H9 (cell line): ENCODE measurements around the gene TFR2. TPM values are rescaled to one million over a fixed set of nuclear protein-coding genes. Genes with fewer than 3 reads are reported as not detected.

Source experiments
- DNase-seq: peaks from one replicate; pipeline ENCODE4 v3.0.0-alpha.2; 2017
- H2AFZ ChIP-seq: one replicate; pipeline ENCODE4 v1.6.1; 2013; ENCODE audit warnings: mild to moderate bottlenecking, low read length, control low read depth, moderate library complexity
- H2AK5ac ChIP-seq: 2 replicates; pipeline ENCODE4 v1.6.1; 2013; ENCODE audit warnings: low read length, control low read depth, mixed read lengths; ENCODE audit not compliant: insufficient read length
- H2BK120ac ChIP-seq: one replicate; pipeline ENCODE4 v1.6.1; 2013; ENCODE audit warnings: low read depth, mild to moderate bottlenecking, low read length, control low read depth, inconsistent platforms; ENCODE audit not compliant: poor library complexity, severe bottlenecking
- H2BK12ac ChIP-seq: 2 replicates; pipeline ENCODE4 v1.6.1; 2013; ENCODE audit warnings: low read length, control low read depth, mixed read lengths, low read depth; ENCODE audit not compliant: insufficient read length
- H2BK15ac ChIP-seq: 2 replicates; pipeline ENCODE4 v1.6.1; 2013; ENCODE audit warnings: low read depth, low read length, control low read depth
- H2BK20ac ChIP-seq: one replicate; pipeline ENCODE4 v1.6.1; 2013; ENCODE audit warnings: low read depth, mild to moderate bottlenecking, low read length, control low read depth, inconsistent platforms; ENCODE audit not compliant: poor library complexity, severe bottlenecking
- H2BK5ac ChIP-seq: 2 replicates; pipeline ENCODE4 v1.6.1; 2013; ENCODE audit warnings: low read length, control low read depth, mixed read lengths; ENCODE audit not compliant: insufficient read length
- H3K14ac ChIP-seq: 2 replicates; pipeline ENCODE4 v1.6.1; 2013; ENCODE audit warnings: low read length, control low read depth; ENCODE audit not compliant: insufficient read depth
- H3K18ac ChIP-seq: 2 replicates; pipeline ENCODE4 v1.6.1; 2013; ENCODE audit warnings: low read depth, mild to moderate bottlenecking, mixed read lengths, low read length, control low read depth; ENCODE audit not compliant: insufficient read length
- H3K23ac ChIP-seq: 2 replicates; pipeline ENCODE4 v1.6.1; 2013; ENCODE audit warnings: low read length, control low read depth, mixed read lengths, low read depth; ENCODE audit not compliant: insufficient read length
- H3K23me2 ChIP-seq: 2 replicates; pipeline ENCODE4 v1.6.1; 2013; ENCODE audit warnings: low read depth, mild to moderate bottlenecking, mixed read lengths, low read length, control low read depth; ENCODE audit not compliant: insufficient read length, poor library complexity, severe bottlenecking
- H3K27ac ChIP-seq: 2 replicates; pipeline ENCODE4 v1.5.1; 2013; ENCODE audit warnings: low read length, control low read depth, mixed read lengths, low read depth; ENCODE audit not compliant: insufficient read length
- H3K27me3 ChIP-seq: 2 replicates; pipeline ENCODE4 v1.6.1; 2013; ENCODE audit warnings: low read length, control low read depth, inconsistent platforms; ENCODE audit not compliant: insufficient read depth
- H3K4ac ChIP-seq: 2 replicates; pipeline ENCODE4 v1.6.1; 2013; ENCODE audit warnings: low read depth, mild to moderate bottlenecking, control low read depth, inconsistent platforms, low read length, moderate library complexity
- H3K4me1 ChIP-seq: 2 replicates; pipeline ENCODE4 v1.6.1; 2013; ENCODE audit warnings: low read length, control low read depth, inconsistent platforms; ENCODE audit not compliant: insufficient read depth
- H3K4me2 ChIP-seq: 2 replicates; pipeline ENCODE4 v1.6.1; 2013; ENCODE audit warnings: low read length, control low read depth, mixed read lengths; ENCODE audit not compliant: insufficient read length, insufficient read depth
- H3K56ac ChIP-seq: 2 replicates; pipeline ENCODE4 v1.6.1; 2013; ENCODE audit warnings: low read depth, mild to moderate bottlenecking, mixed read lengths, low read length, control low read depth; ENCODE audit not compliant: insufficient read length
- H3K79me1 ChIP-seq: 2 replicates; pipeline ENCODE4 v1.6.1; 2013; ENCODE audit warnings: low read depth, mild to moderate bottlenecking, moderate library complexity, low read length, control low read depth, inconsistent platforms; ENCODE audit not compliant: insufficient read depth, poor library complexity, severe bottlenecking
- H3K79me2 ChIP-seq: 2 replicates; pipeline ENCODE4 v1.6.1; 2013; ENCODE audit warnings: low read length, control low read depth, inconsistent platforms; ENCODE audit not compliant: insufficient read depth
- H3K9ac ChIP-seq: 2 replicates; pipeline ENCODE4 v1.6.1; 2013; ENCODE audit warnings: low read length, control low read depth, mixed read lengths; ENCODE audit not compliant: insufficient read length; ENCODE audit errors: extremely low read depth
- H3K9me3 ChIP-seq: one replicate; pipeline ENCODE4 v1.6.1; 2013; ENCODE audit warnings: low read depth, low read length, inconsistent platforms; ENCODE audit not compliant: control insufficient read depth
- H3T11ph ChIP-seq: one replicate; pipeline ENCODE4 v1.6.1; 2013; ENCODE audit warnings: mild to moderate bottlenecking, low read length, control low read depth, inconsistent platforms
- H4K20me1 ChIP-seq: one replicate; pipeline ENCODE4 v1.6.1; 2013; ENCODE audit not compliant: control insufficient read depth, insufficient read length, insufficient read depth
- H4K5ac ChIP-seq: 2 replicates; pipeline ENCODE4 v1.6.1; 2013; ENCODE audit warnings: low read depth, mild to moderate bottlenecking, mixed read lengths, low read length, control low read depth; ENCODE audit not compliant: insufficient read length
- H4K8ac ChIP-seq: replicated peaks from 2 replicates; pipeline ENCODE4 v1.6.1; 2013; ENCODE audit warnings: low read length, control low read depth, mixed read lengths, low read depth; ENCODE audit not compliant: insufficient read length
- H4K91ac ChIP-seq: 2 replicates; pipeline ENCODE4 v1.6.1; 2013; ENCODE audit warnings: low read depth, mild to moderate bottlenecking, moderate library complexity, mixed read lengths, low read length, control low read depth; ENCODE audit not compliant: insufficient read length
- H3K27ac Mint-ChIP-seq, 3 experiments: 2 replicates in 2 of 3; 3 replicates in 1 of 3; pipeline ENCODE4 v1.8.0; 2020 to 2021; ENCODE audit warnings: mixed read lengths in 3 of 3, mild to moderate bottlenecking in 1 of 3, moderate library complexity in 1 of 3
- H3K27me3 Mint-ChIP-seq: 2 replicates; pipeline ENCODE4 v1.8.0; 2021; ENCODE audit warnings: low read depth, mild to moderate bottlenecking, moderate library complexity, mixed read lengths
- H3K36me3 Mint-ChIP-seq, 3 experiments: 2 replicates in 2 of 3; 3 replicates in 1 of 3; pipeline ENCODE4 v1.8.0; 2020 to 2021; ENCODE audit warnings: low read depth in 3 of 3, mixed read lengths in 3 of 3; ENCODE audit not compliant: insufficient read depth in 1 of 3
- H3K4me1 Mint-ChIP-seq, 2 experiments: 2 replicates each; pipeline ENCODE4 v1.8.0; 2020; ENCODE audit warnings: mixed read lengths in 2 of 2
- H3K4me3 Mint-ChIP-seq, 2 experiments: 2 replicates in 1 of 2; 3 replicates in 1 of 2; pipeline ENCODE4 v1.8.0; 2020 to 2021; ENCODE audit warnings: mild to moderate bottlenecking in 2 of 2, mixed read lengths in 2 of 2, moderate library complexity in 1 of 2
- H3K9me3 Mint-ChIP-seq, 2 experiments: 2 replicates in 1 of 2; 3 replicates in 1 of 2; pipeline ENCODE4 v1.8.0; 2020; ENCODE audit warnings: mild to moderate bottlenecking in 2 of 2, mixed read lengths in 2 of 2, moderate library complexity in 1 of 2
- WGBS: extraction: QIAGEN DNeasy Blood & Tissue Kit; methylation state at CpG from one replicate; pipeline ENCODE4 v1.1.7; 2013; ENCODE audit warnings: missing lambda C conversion rate, low lambda C conversion rate, mixed read lengths; ENCODE audit not compliant: insufficient read length; ENCODE audit errors: extremely low coverage; 5-methylcytosine and 5-hydroxymethylcytosine counted together
- total RNA-seq: library from RNA; stranded (reverse); gene quantifications from 2 replicates; pipeline ENCODE4 v1.2.1, GENCODE V29; 2021
- TF ChIP-seq, protein P1 (sequence below): fragments of 200-600 bp; sonication (generic); conservative IDR thresholded peaks from 3 replicates; pipeline ENCODE4 v1.8.0; 2021; ENCODE audit warnings: antibody characterized with exemption, mild to moderate bottlenecking

Gene TFR2
- total RNA-seq, 1 experiment from 2014 or later: 2.3 TPM

DNA sequence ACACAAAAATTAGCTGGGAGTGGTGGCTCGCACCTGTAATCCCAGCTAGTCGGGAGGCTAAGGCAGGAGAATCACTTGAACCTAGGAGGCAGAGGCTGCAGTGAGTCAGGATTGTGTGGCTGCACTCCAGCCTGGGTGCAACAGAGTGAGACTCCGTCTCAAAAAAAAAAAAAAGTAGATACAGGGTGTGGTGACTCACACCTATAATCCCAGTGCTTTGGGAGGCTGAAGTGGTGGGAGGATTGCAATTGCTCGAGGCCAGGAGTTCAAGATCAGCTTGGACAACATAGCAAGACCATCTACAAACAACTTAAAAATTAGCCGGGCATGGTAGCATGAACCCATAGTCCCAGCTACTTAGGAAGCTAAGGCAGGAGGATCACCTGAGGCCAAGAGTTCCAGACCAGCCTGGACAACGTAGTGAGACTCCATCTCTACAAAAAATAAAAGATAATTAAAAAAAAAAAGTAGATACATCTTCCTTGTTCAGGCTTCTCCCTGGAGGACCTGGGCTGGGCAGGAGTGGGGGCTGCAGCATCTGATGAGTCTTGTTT, 27.0 kb downstream of the TFR2 start:
- WGBS: no CpG with 5 or more reads among the region's 6 CpGs
- H3K4me2 ChIP-seq: no peak overlapping the region
- peaks cover 7 to 9% of the 10 kb centered on the region in 2 experiments for H3K4me1 Mint-ChIP-seq

More for the DNA sequence above, 27.0 kb downstream of the TFR2 start:
- Histone ChIP-seq H3K4ac (no peak overlapping the region), H2BK20ac (no peak overlapping the region), H3K27ac (no peak overlapping the region), H2BK15ac (no peak overlapping the region), H3T11ph (no peak overlapping the region), H3K14ac (no peak overlapping the region), H2BK5ac (no peak overlapping the region), H4K20me1 (no peaks in the 10 kb centered on the region), H3K79me1 (no peaks in the 10 kb centered on the region), H4K5ac (no peak overlapping the region), H3K27me3 (no peaks in the 10 kb centered on the region), H3K23me2 (peaks cover 2% of the 10 kb centered on the region), H2AK5ac (no peak overlapping the region), H3K4me1 (no peaks in the 10 kb centered on the region), H2BK12ac (no peak overlapping the region), H3K18ac (no peak overlapping the region), H2BK120ac (no peak overlapping the region), H3K79me2 (no peaks in the 10 kb centered on the region), H3K23ac (no peak overlapping the region), H3K9ac (no peak overlapping the region), H3K56ac (no peak overlapping the region), H3K9me3 (no peaks in the 10 kb centered on the region), H4K8ac (no peak overlapping the region), H2AFZ (no peak overlapping the region), H4K91ac (no peak overlapping the region)
- Mint-ChIP-seq H3K27me3 (no peaks in the 10 kb centered on the region; the same call in 1 of the 2 replicates), H3K36me3 (peaks cover 0 to 4% (median 0%) of the 10 kb centered on the region in 3 experiments; a peak in 5 of 7 replicates), H3K9me3 (no peaks in the 10 kb centered on the region; a peak in 1 of 5 replicates), H3K27ac (no peak overlapping the region), H3K4me3 (no peak overlapping the region)
- TF ChIP-seq, protein P1, sequence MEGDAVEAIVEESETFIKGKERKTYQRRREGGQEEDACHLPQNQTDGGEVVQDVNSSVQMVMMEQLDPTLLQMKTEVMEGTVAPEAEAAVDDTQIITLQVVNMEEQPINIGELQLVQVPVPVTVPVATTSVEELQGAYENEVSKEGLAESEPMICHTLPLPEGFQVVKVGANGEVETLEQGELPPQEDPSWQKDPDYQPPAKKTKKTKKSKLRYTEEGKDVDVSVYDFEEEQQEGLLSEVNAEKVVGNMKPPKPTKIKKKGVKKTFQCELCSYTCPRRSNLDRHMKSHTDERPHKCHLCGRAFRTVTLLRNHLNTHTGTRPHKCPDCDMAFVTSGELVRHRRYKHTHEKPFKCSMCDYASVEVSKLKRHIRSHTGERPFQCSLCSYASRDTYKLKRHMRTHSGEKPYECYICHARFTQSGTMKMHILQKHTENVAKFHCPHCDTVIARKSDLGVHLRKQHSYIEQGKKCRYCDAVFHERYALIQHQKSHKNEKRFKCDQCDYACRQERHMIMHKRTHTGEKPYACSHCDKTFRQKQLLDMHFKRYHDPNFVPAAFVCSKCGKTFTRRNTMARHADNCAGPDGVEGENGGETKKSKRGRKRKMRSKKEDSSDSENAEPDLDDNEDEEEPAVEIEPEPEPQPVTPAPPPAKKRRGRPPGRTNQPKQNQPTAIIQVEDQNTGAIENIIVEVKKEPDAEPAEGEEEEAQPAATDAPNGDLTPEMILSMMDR: no peak
- DNase-seq: no peak
